Prostate gland (tissue), 2 donors: ENCODE results near the gene WDR18. TPM values are rescaled to one million over a fixed set of nuclear protein-coding genes. Genes with fewer than 3 reads are reported as not detected.

ENCODE experiments used
- DNase-seq: peaks from one replicate; pipeline ENCODE4 v3.0.0-alpha.2; 2019; ENCODE audit warnings: low spot score
- H3K27ac ChIP-seq, 2 donors: fragments of 200-600 bp; sonication (generic); 2 replicates each; pipeline ENCODE4 v1.5.1; 2017 to 2019
- H3K27me3 ChIP-seq: fragments of 200-600 bp; sonication (generic); replicated peaks from 2 replicates; pipeline ENCODE4 v1.5.1; 2019; ENCODE audit not compliant: insufficient read depth
- H3K36me3 ChIP-seq, 2 donors: fragments of 200-600 bp; sonication (generic); 1 replicate in 1 of 2; 2 replicates in 1 of 2; pipeline versions ENCODE4 v1.5.1 to v1.8.1; 2017 to 2019
- H3K4me1 ChIP-seq: fragments of 200-600 bp; sonication (generic); replicated peaks from 2 replicates; pipeline ENCODE4 v1.5.1; 2019
- H3K4me3 ChIP-seq, 2 donors: fragments of 200-600 bp; sonication (generic); 2 replicates each; pipeline ENCODE4 v1.5.1; 2017 to 2019
- H3K9me3 ChIP-seq: fragments of 200-600 bp; sonication (generic); 2 replicates; pipeline ENCODE4 v1.5.1; 2017
- CTCF ChIP-seq, 4 experiments: fragments of 200-600 bp in 2 of 4; fragments of 450-650 bp in 2 of 4; sonication (generic) in 2 of 4; IDR thresholded peaks; 1 replicate in 3 of 4; 2 replicates in 1 of 4; pipeline ENCODE4 v1.5.1; 2016 to 2019; ENCODE audit warnings: antibody characterized with exemption in 4 of 4, mild to moderate bottlenecking in 2 of 4, moderate library complexity in 2 of 4
- POLR2A ChIP-seq: fragments of 450-650 bp; IDR thresholded peaks from one replicate; pipeline ENCODE4 v1.6.1; 2016; ENCODE audit warnings: antibody characterized with exemption, mild to moderate bottlenecking
- POLR2AphosphoS5 ChIP-seq: sonication (generic); formaldehyde crosslinking; IDR thresholded peaks from one replicate; pipeline ENCODE4 v1.6.1; 2017; ENCODE audit warnings: antibody characterized with exemption
- WGBS: methylation state at CpG from one replicate; pipeline ENCODE4 v1.1.5; 2018; 5-methylcytosine and 5-hydroxymethylcytosine counted together
- intact Hi-C: fragments of 100-400 bp; cut with DNase I; formaldehyde crosslinking; loops from one replicate; pipeline ENCODE4 v1.14.2; 2022
- total RNA-seq, 2 donors: library from RNA; depleted of rRNA; stranded (reverse); fragments of >200 nt; gene quantifications; one replicate each; pipeline ENCODE4 v1.1.0, GENCODE V29; 2016

The WDR18 gene
- total RNA-seq, 2 donors from 2014 or later: 35.0 to 94.8 TPM

GRCh38 chr19:941292-942132 is 42.6 kb upstream of the WDR18 start:
- H3K27ac ChIP-seq: peak overlapping the region; percentile 63 to 77
- 77% methylated on average over 42 of the region's 45 CpGs for WGBS
- H3K4me1 ChIP-seq: peaks cover 3% of the 10 kb centered on the region
- H3K27me3 ChIP-seq: no peaks in the 10 kb centered on the region
- no peak for DNase-seq
- intact Hi-C loops: no loop called here
- no peak for TF ChIP-seq POLR2A
- TF ChIP-seq CTCF (IDR thresholded peaks at IDR 0.05): no peak
- TF ChIP-seq POLR2AphosphoS5: no peak
- H3K4me3 ChIP-seq: peak overlapping the region; percentile 24 to 27
- no peaks in the 10 kb centered on the region for H3K9me3 ChIP-seq
- H3K36me3 ChIP-seq: no peaks in the 10 kb centered on the region

- TF ChIP-seq POLR2A (no peak), CTCF (IDR thresholded peaks at IDR 0.05) (no peak), POLR2AphosphoS5 (no peak)
- no peak overlapping the region for H3K4me3 ChIP-seq
- intact Hi-C loops: no loop called here
- no peaks in the 10 kb centered on the region for H3K36me3 ChIP-seq
- H3K4me1 ChIP-seq: peaks cover 3% of the 10 kb centered on the region
- no peak overlapping the region for H3K27ac ChIP-seq
- no peaks in the 10 kb centered on the region for H3K9me3 ChIP-seq
- DNase-seq: no peak
- H3K27me3 ChIP-seq: no peaks in the 10 kb centered on the region
- 93% methylated on average over 32 of the region's 32 CpGs for WGBS
Measured at GRCh38 chr19:942133-942645, 42.0 kb upstream of the WDR18 start.

- intact Hi-C loops: no loop called here
- DNase-seq: no peak
- Histone ChIP-seq H3K27ac (no peak overlapping the region), H3K4me3 (no peak overlapping the region), H3K4me1 (peaks cover 3% of the 10 kb centered on the region), H3K36me3 (no peaks in the 10 kb centered on the region), H3K27me3 (no peaks in the 10 kb centered on the region), H3K9me3 (no peaks in the 10 kb centered on the region)
- WGBS: 94% methylated on average over 17 of the region's 17 CpGs
- TF ChIP-seq POLR2A (no peak), POLR2AphosphoS5 (no peak), CTCF (IDR thresholded peaks at IDR 0.05) (no peak)
Measured at GRCh38 chr19:943551-944170, 40.5 kb upstream of the WDR18 start.

GRCh38 chr19:944171-944567 is 40.0 kb upstream of the WDR18 start:
- Histone ChIP-seq H3K27me3 (no peaks in the 10 kb centered on the region), H3K27ac (no peak overlapping the region), H3K4me1 (peaks cover 3% of the 10 kb centered on the region), H3K36me3 (no peaks in the 10 kb centered on the region), H3K4me3 (no peak overlapping the region), H3K9me3 (no peaks in the 10 kb centered on the region)
- intact Hi-C loops: no loop called here
- WGBS: 78% methylated on average over 20 of the region's 27 CpGs
- TF ChIP-seq CTCF (IDR thresholded peaks at IDR 0.05) (no peak), POLR2AphosphoS5 (no peak), POLR2A (no peak)
- DNase-seq: no peak
